Endothelial cell of umbilical vein (primary cell): Measurements from ENCODE around the gene KCNJ6. TPM values are rescaled to one million over a fixed set of nuclear protein-coding genes. Genes with fewer than 3 reads are reported as not detected.

Experiments used
- BruUV-seq: library from RNA; stranded (reverse); fragments of 400-500 nt; replicated peaks from 2 replicates; lab custom pipeline; 2021; lab: Mats Ljungman, UMichigan
- CTCF ChIA-PET: fragments of 300-600, 350-600 bp; sonication (Branson Sonifier 250); formaldehyde crosslinking; loops from one replicate; lab custom pipeline; 2021; ENCODE audit warnings: antibody characterized with exemption, inconsistent platforms; lab: Charles Lee
- POLR2A ChIA-PET: fragments of 300-600, 350-600 bp; sonication (Branson Sonifier 250); formaldehyde crosslinking; loops from one replicate; lab custom pipeline; 2021; ENCODE audit warnings: antibody characterized with exemption, inconsistent platforms; lab: Charles Lee
- DNase-seq: peaks from one replicate; pipeline ENCODE4 v3.0.0-alpha.2; 2011; ENCODE audit warnings: low read depth, low spot score
- FAIRE-seq: peaks from 2 replicates; lab custom pipeline; 2011; peaks lifted over from hg19 to GRCh38; lab: Jason Lieb, UNC
- H2AFZ ChIP-seq: 2 replicates; pipeline ENCODE4 v1.6.0; 2012; ENCODE audit warnings: low read depth, low read length, control low read depth, inconsistent platforms
- H3K27ac ChIP-seq: 2 replicates; pipeline ENCODE4 v1.5.1; 2011; ENCODE audit warnings: low read depth, mild to moderate bottlenecking, control low read depth, low read length, moderate library complexity; ENCODE audit not compliant: insufficient read depth
- H3K27me3 ChIP-seq, 2 experiments: 2 replicates each; pipeline versions ENCODE4 v1.6.0 to v1.6.1; 2011; ENCODE audit warnings: low read length in 2 of 2, mixed read lengths in 1 of 2; ENCODE audit not compliant: control insufficient read depth in 2 of 2, insufficient read depth in 2 of 2
- H3K36me3 ChIP-seq, 2 experiments: 2 replicates in 1 of 2; 3 replicates in 1 of 2; pipeline ENCODE4 v1.5.1; 2011; ENCODE audit warnings: low read length in 2 of 2, mild to moderate bottlenecking in 1 of 2, moderate library complexity in 1 of 2; ENCODE audit not compliant: control insufficient read depth in 2 of 2, insufficient read depth in 2 of 2; ENCODE audit errors: extremely low read depth in 1 of 2
- H3K4me1 ChIP-seq: 3 replicates; pipeline ENCODE4 v1.5.1; 2011; ENCODE audit warnings: mild to moderate bottlenecking, low read length; ENCODE audit not compliant: control insufficient read depth, insufficient read depth; ENCODE audit errors: extremely low read depth
- H3K4me2 ChIP-seq: 2 replicates; pipeline ENCODE4 v1.6.1; 2011; ENCODE audit warnings: low read length, control low read depth, mixed read lengths; ENCODE audit not compliant: insufficient read depth
- H3K4me3 ChIP-seq, 3 experiments: fragments of 200-600 bp in 1 of 3; sonication (generic), shearing (Covaris generic) in 1 of 3; replicated peaks in 1 of 3; 2 replicates each; pipeline ENCODE4 v1.5.1; 2011 to 2016; ENCODE audit warnings: control low read depth in 3 of 3, low read length in 3 of 3, mild to moderate bottlenecking in 2 of 3, inconsistent platforms in 1 of 3, low read depth in 1 of 3, moderate library complexity in 1 of 3; ENCODE audit not compliant: insufficient read depth in 1 of 3
- H3K79me2 ChIP-seq: 2 replicates; pipeline ENCODE4 v1.6.0; 2012; ENCODE audit warnings: low read length, inconsistent platforms; ENCODE audit not compliant: control insufficient read depth, insufficient read depth
- H3K9ac ChIP-seq: replicated peaks from 2 replicates; pipeline ENCODE3; 2011; ENCODE audit warnings: low read length, control low read depth; ENCODE audit not compliant: insufficient read depth; ENCODE audit errors: extremely low read depth
- H3K9me1 ChIP-seq: replicated peaks from 3 replicates; pipeline ENCODE4 v1.6.0; 2011; ENCODE audit warnings: mild to moderate bottlenecking, low read length; ENCODE audit not compliant: control insufficient read depth, insufficient read depth; ENCODE audit errors: extremely low read depth
- H3K9me3 ChIP-seq: replicated peaks from 2 replicates; pipeline ENCODE4 v1.5.1; 2012; ENCODE audit warnings: low read length, inconsistent platforms; ENCODE audit not compliant: control insufficient read depth, insufficient read depth
- H4K20me1 ChIP-seq: replicated peaks from 2 replicates; pipeline ENCODE3; 2011; ENCODE audit warnings: mild to moderate bottlenecking, low read length; ENCODE audit not compliant: control insufficient read depth, insufficient read depth; ENCODE audit errors: extremely low read depth
- CTCF ChIP-seq, 2 donors: IDR thresholded peaks; 1 replicate in 1 of 2; 2 replicates in 1 of 2; pipeline ENCODE4 v1.5.1; 2011; ENCODE audit warnings: low read length in 2 of 2, mild to moderate bottlenecking in 2 of 2, moderate library complexity in 2 of 2, control low read depth in 1 of 2, inconsistent platforms in 1 of 2, low read depth in 1 of 2; ENCODE audit not compliant: insufficient read depth in 1 of 2; ENCODE audit errors: extremely low read depth in 1 of 2
- EZH2 ChIP-seq: IDR thresholded peaks from 2 replicates; pipeline ENCODE4 v1.6.1; 2012; ENCODE audit warnings: borderline replicate concordance, low read depth, mild to moderate bottlenecking, moderate library complexity, low read length, inconsistent platforms; ENCODE audit not compliant: severe bottlenecking
- FOS ChIP-seq: IDR thresholded peaks from 2 replicates; pipeline ENCODE4 v1.6.1; 2011; ENCODE audit warnings: mild to moderate bottlenecking, low read length, moderate library complexity, borderline replicate concordance; ENCODE audit not compliant: insufficient read depth
- GATA2 ChIP-seq: IDR thresholded peaks from 2 replicates; pipeline ENCODE4 v1.7.0; 2011; ENCODE audit warnings: low read depth, mild to moderate bottlenecking, moderate library complexity, mixed read lengths, low read length; ENCODE audit not compliant: insufficient read length, insufficient read depth
- JUN ChIP-seq: IDR thresholded peaks from 2 replicates; pipeline ENCODE4 v1.6.1; 2011; ENCODE audit warnings: borderline replicate concordance, low read depth; ENCODE audit not compliant: insufficient read length, insufficient read depth
- MAX ChIP-seq: IDR thresholded peaks from 2 replicates; pipeline ENCODE4 v1.6.1; 2011; ENCODE audit not compliant: insufficient read depth, insufficient read length
- MYC ChIP-seq: IDR thresholded peaks from one replicate; pipeline ENCODE4 v1.6.1; 2011; ENCODE audit warnings: mild to moderate bottlenecking, low read depth, low read length
- POLR2AphosphoS5 ChIP-seq: IDR thresholded peaks from 2 replicates; pipeline ENCODE4 v1.6.1; 2012; ENCODE audit warnings: low read depth, mild to moderate bottlenecking, control low read depth, low read length, moderate library complexity; ENCODE audit not compliant: insufficient read depth
- dilution Hi-C: fragments of 300-500 bp; cut with MboI; formaldehyde crosslinking; loops from one replicate; pipeline ENCODE4 v1.15.0; 2019; ENCODE audit warnings: low sequenced_read_pairs; ENCODE audit not compliant: extremely low pct_ligation_motif_present
- intact Hi-C: fragments of 100-400 bp; cut with micrococcal nuclease; formaldehyde crosslinking; loops from one replicate; pipeline ENCODE4 v1.10.0; 2022
- polyA plus RNA-seq, 4 experiments: library from polyadenylated mRNA; depleted of rRNA in 3 of 4; stranded (reverse) in 3 of 4; unstranded in 1 of 4; fragments of >200 nt; gene quantifications; 2 replicates each; pipeline versions ENCODE4 v1.2.1 to v1.2.3, GENCODE V29; 2011 to 2012; ENCODE audit warnings: missing spikeins in 1 of 4
- total RNA-seq: library from RNA; stranded (reverse); gene quantifications from 2 replicates; pipeline ENCODE4 v1.2.3, GENCODE V29; 2021

The KCNJ6 gene
- total and polyA plus RNA-seq, 2 donors (not counting 3 experiments of a cell fraction or from before 2014, with no cell fraction given), result not detected

GRCh38 chr21:37868446-37869295 lies 47.6 kb downstream of the KCNJ6 start:
- DNase-seq (no peak), FAIRE-seq (no peak)
- dilution Hi-C loops (no loop called here), intact Hi-C loops (no loop called here)
- H3K36me3 ChIP-seq, result no peaks in the 10 kb centered on the region
- no peaks in the 10 kb centered on the region for H3K79me2 ChIP-seq
- no peaks in the 10 kb centered on the region for H3K4me1 ChIP-seq
- ChIA-PET POLR2A (no interaction called here), CTCF (no interaction called here)
- no TSS peak for BruUV-seq
- H3K9me1 ChIP-seq, result no peaks in the 10 kb centered on the region
- H3K27ac ChIP-seq, result no peak overlapping the region
- no peak overlapping the region for H2AFZ ChIP-seq
- H3K4me3 ChIP-seq, result no peak overlapping the region
- H3K27me3 ChIP-seq, result peaks cover 0 to 5% of the 10 kb centered on the region in 2 experiments
- no peak overlapping the region for H3K4me2 ChIP-seq
- TF ChIP-seq MYC, result no peak
- no peak for TF ChIP-seq JUN
- TF ChIP-seq MAX, result no peak
- no peak for TF ChIP-seq FOS
- no peak for TF ChIP-seq EZH2
- no peak for TF ChIP-seq POLR2AphosphoS5
- no peak for TF ChIP-seq CTCF (IDR thresholded peaks at IDR 0.05; ENCODE audit: extremely low read depth in 1 of 2, insufficient read depth in 1 of 2, low read depth in 1 of 2, low read length in 2 of 2)
- no peak for TF ChIP-seq GATA2
- H3K9me3 ChIP-seq, result no peaks in the 10 kb centered on the region
- H3K9ac ChIP-seq, result no peak overlapping the region
- no peaks in the 10 kb centered on the region for H4K20me1 ChIP-seq
